GM12872 (cell line): Measurements from ENCODE around the gene KRT26.

Experiments
- TF ChIP-seq, protein P1 (sequence below): IDR thresholded peaks from 3 replicates; pipeline ENCODE4 v1.5.1; 2011; ENCODE audit warnings: low read depth, mild to moderate bottlenecking, low read length, moderate library complexity; ENCODE audit not compliant: insufficient read depth

Gene KRT26

DNA sequence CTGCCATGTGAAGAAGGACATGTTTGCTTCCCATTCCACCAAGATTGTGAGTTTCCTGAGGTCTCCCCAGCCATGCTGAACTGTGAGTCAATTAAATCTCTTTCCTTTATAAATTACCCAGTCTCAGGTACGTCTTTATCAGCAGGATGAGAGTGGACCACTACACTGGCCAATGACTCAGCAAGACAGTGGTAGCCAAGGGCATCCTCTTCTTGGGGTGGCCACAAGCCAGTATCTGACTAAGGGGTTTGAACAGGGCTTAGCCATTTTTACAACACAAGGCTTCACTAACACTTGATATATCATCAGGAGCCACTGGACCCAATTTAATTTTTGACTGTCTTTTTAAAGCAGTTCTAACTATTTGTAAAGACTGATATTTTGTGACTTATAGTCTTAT lies 47.3 kb downstream of the KRT26 start:
- TF ChIP-seq, protein P1, sequence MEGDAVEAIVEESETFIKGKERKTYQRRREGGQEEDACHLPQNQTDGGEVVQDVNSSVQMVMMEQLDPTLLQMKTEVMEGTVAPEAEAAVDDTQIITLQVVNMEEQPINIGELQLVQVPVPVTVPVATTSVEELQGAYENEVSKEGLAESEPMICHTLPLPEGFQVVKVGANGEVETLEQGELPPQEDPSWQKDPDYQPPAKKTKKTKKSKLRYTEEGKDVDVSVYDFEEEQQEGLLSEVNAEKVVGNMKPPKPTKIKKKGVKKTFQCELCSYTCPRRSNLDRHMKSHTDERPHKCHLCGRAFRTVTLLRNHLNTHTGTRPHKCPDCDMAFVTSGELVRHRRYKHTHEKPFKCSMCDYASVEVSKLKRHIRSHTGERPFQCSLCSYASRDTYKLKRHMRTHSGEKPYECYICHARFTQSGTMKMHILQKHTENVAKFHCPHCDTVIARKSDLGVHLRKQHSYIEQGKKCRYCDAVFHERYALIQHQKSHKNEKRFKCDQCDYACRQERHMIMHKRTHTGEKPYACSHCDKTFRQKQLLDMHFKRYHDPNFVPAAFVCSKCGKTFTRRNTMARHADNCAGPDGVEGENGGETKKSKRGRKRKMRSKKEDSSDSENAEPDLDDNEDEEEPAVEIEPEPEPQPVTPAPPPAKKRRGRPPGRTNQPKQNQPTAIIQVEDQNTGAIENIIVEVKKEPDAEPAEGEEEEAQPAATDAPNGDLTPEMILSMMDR = no peak

DNA sequence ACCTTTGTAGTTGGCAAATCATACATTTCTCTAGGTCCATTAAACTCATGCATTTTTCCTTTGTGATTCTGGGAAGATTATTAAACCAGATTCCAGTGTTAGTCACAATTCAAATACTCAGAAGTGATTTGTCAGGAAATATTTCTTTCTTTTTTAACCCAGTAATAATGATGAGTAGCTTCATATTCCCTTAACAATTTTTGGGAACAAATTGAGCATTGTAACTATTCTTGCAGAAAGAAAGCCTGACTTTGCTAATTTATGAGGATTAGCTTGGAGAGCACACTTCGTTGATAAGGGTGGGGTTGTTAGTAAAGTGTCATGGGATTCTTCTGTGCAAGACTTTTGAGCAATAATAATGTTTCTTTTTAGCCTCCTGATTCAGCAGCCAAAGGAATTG lies 49.8 kb downstream of the KRT26 start:
- TF ChIP-seq, protein P1 = no peak

DNA sequence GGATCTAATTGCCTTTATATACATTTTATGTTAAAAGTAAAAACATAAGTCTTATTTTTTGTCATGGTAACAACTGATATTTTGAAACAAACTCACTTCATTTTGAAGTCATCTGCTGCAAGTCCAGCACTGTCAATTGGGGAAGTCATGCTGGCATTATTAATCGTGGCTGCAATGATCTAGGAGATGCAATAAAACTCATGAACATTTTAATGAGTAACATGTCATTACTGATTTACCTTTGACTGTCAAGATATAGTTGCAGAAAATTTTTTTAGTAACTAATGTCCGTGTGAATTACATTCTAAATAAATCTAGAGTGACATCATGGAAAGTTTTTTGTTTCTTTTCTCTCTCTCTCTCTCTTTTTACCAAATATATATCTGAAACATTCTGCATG lies 51.1 kb downstream of the KRT26 start:
- TF ChIP-seq, protein P1 = no peak

DNA sequence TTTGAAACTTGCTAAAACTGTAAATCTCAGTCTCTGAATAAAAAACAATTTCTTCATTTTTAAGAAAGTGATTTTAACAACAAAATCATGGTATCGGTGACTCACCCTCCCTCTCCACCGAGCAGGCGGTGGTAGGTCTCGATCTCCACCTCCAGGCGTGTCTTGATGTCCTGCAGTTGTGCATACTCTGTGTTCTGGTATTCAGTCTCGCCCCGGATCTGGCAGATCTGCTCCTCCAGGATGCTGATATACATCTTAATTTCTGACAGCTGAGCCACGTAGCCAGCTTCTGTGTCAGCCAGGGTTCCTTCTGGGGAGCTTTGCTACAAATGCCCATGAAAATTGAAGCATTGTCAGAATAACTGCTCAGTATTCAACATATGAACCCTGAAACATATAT lies 53.1 kb downstream of the KRT26 start:
- TF ChIP-seq, protein P1 = no peak

DNA sequence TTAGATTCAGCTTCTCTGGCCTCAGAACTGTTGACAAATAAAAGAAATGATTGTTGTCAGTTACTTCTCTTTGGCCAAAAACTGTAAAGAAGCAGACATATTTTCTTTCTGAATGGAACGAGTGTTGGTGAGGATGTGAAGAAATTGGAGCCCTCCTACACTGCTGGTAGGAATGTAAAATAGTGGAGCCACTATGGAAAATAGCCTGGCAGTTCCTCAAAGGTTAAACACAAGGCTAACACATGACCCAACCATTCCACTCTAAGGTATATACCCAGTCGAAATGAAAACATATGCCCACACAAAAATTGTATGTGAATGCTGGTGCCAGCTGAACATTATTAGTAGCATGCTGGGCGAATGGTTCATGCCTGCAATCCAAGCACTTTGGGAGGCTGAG lies 54.2 kb downstream of the KRT26 start:
- TF ChIP-seq, protein P1 = no peak
